Thoracic aorta (tissue), 2 donors: Measurements from ENCODE around the gene DLGAP3. TPM values are rescaled to one million over a fixed set of nuclear protein-coding genes. Genes with fewer than 3 reads are reported as not detected.
A peak's percentile ranks its signal among the peaks of the same experiment; 100 is the strongest.

Experiments used
- ATAC-seq: fragments of 150-250 bp; one replicate; pipeline ENCODE4 v1.8.0; 2017; ENCODE audit warnings: low read depth; ENCODE audit not compliant: insufficient number of reproducible peaks, low FRiP score
- DNase-seq: peaks from one replicate; pipeline ENCODE4 v3.0.0-alpha.2; 2020; ENCODE audit warnings: low spot score
- H3K27ac ChIP-seq, 2 donors: fragments of 200-600 bp; sonication (generic); 1 replicate in 1 of 2; 2 replicates in 1 of 2; pipeline ENCODE4 v1.5.1; 2016; ENCODE audit warnings: mild to moderate bottlenecking in 2 of 2, moderate library complexity in 2 of 2
- H3K27me3 ChIP-seq: fragments of 200-600 bp; sonication (generic); replicated peaks from 2 replicates; pipeline ENCODE4 v1.6.0; 2016; ENCODE audit warnings: mild to moderate bottlenecking; ENCODE audit not compliant: insufficient read depth
- H3K36me3 ChIP-seq: fragments of 200-600 bp; sonication (generic); one replicate; pipeline ENCODE4 v1.5.1; 2016
- H3K4me1 ChIP-seq, 2 donors: fragments of 200-600 bp; sonication (generic); 1 replicate in 1 of 2; 2 replicates in 1 of 2; pipeline versions ENCODE4 v1.5.1 to v1.6.0; 2016; ENCODE audit warnings: low read depth in 2 of 2, mild to moderate bottlenecking in 1 of 2; ENCODE audit not compliant: control insufficient read depth in 1 of 2
- H3K4me3 ChIP-seq: fragments of 200-600 bp; sonication (generic); 2 replicates; pipeline ENCODE4 v1.5.1; 2016; ENCODE audit warnings: mild to moderate bottlenecking
- H3K9me3 ChIP-seq: fragments of 200-600 bp; sonication (generic); 2 replicates; pipeline ENCODE4 v1.5.1; 2016
- CTCF ChIP-seq: fragments of 200-600 bp; sonication (generic); IDR thresholded peaks from one replicate; pipeline ENCODE4 v1.5.1; 2019; ENCODE audit warnings: antibody characterized with exemption
- total RNA-seq, 2 donors: library from RNA; depleted of rRNA; stranded (reverse); fragments of >200 nt; gene quantifications; one replicate each; pipeline versions ENCODE4 v1.1.0 to v1.2.3, GENCODE V29; 2016

Gene DLGAP3
- total RNA-seq, 2 donors from 2014 or later: 0.14 to 0.21 TPM

GRCh38 chr1:34816778-34817177, 112.7 kb downstream of the DLGAP3 start:
- H3K27ac ChIP-seq: peak overlapping the region; percentile 27 to 68

GRCh38 chr1:34816332-34816731, 113.1 kb downstream of the DLGAP3 start:
- Histone ChIP-seq H3K27me3 (no peaks in the 10 kb centered on the region), H3K4me3 (peak overlapping the region; percentile 12)

More at GRCh38 chr1:34816778-34817177, 112.7 kb downstream of the DLGAP3 start:
- ATAC-seq (no peak), DNase-seq (no peak)
- no peaks in the 10 kb centered on the region for H3K36me3 ChIP-seq
- no peak for TF ChIP-seq CTCF
- peak overlapping the region; percentile 12 for H3K4me3 ChIP-seq
- H3K9me3 ChIP-seq: no peaks in the 10 kb centered on the region
- H3K27me3 ChIP-seq: no peaks in the 10 kb centered on the region
- peaks cover 27 to 32% of the 10 kb centered on the region in 2 donors for H3K4me1 ChIP-seq

More at GRCh38 chr1:34816332-34816731, 113.1 kb downstream of the DLGAP3 start:
- no peak for TF ChIP-seq CTCF
- H3K4me1 ChIP-seq: peaks cover 27 to 32% of the 10 kb centered on the region in 2 donors
- no peaks in the 10 kb centered on the region for H3K9me3 ChIP-seq
- peak overlapping the region; percentile 27 to 68 for H3K27ac ChIP-seq
- ATAC-seq (no peak), DNase-seq (no peak)
- no peaks in the 10 kb centered on the region for H3K36me3 ChIP-seq

Other genes starting within 250 kb of the DLGAP3 start
- not detected for gene GJB5, start 174.6 kb downstream of the DLGAP3 start, total RNA-seq
- not detected for gene GJB4, start 169.9 kb downstream of the DLGAP3 start, total RNA-seq
- gene GJB3, start 148.4 kb downstream of the DLGAP3 start, total RNA-seq: under 1 TPM; 0.28 to 0.54 TPM
- gene GJA4, start 136.7 kb downstream of the DLGAP3 start, total RNA-seq: 10 to 100 TPM; 41.3 to 64.2 TPM
- 10 to 100 TPM; 30.1 to 33.5 TPM for gene SMIM12, start 69.9 kb downstream of the DLGAP3 start, total RNA-seq
- gene TMEM35B, start 55.7 kb upstream of the DLGAP3 start, total RNA-seq: 10 to 100 TPM; 44.5 to 47.3 TPM
- gene ZMYM6, start 102.3 kb upstream of the DLGAP3 start, total RNA-seq: 10 to 100 TPM in 1 of 2 donors, 1 to 10 TPM in 1; 8.3 to 31.7 TPM
- gene ZMYM1, start 149.7 kb upstream of the DLGAP3 start, total RNA-seq: 10 to 100 TPM; 11.2 to 12.8 TPM